ENCODE measurements around the gene C11orf86.

C11orf86 gene

GRCh38 chr11:67006029-67006884, 31.2 kb downstream of the C11orf86 start:
- no peak overlapping the region for H2AFZ ChIP-seq (ENCODE audit: low read depth, low read length)
- H3K9me3 ChIP-seq (ENCODE audit: control insufficient read depth, low read length): no peaks in the 10 kb centered on the region
- no peak overlapping the region for H3K23ac ChIP-seq (ENCODE audit: low read length in 2 of 2)
- no peak for DNase-seq
- H3K4me1 ChIP-seq (ENCODE audit: control insufficient read depth, insufficient read depth, low read depth, low read length): no peaks in the 10 kb centered on the region
- 95% methylated on average over 14 of the region's 14 CpGs for WGBS
- no peaks in the 10 kb centered on the region for H3K36me3 ChIP-seq (ENCODE audit: control insufficient read depth in 1 of 2, insufficient read depth in 2 of 2, low read depth in 1 of 2, low read length in 2 of 2)
- no peak overlapping the region for H3K9ac ChIP-seq (ENCODE audit: low read length)
- no peak overlapping the region for H2BK120ac ChIP-seq (ENCODE audit: low read depth, low read length)
- H3K27me3 ChIP-seq (ENCODE audit: control insufficient read depth in 1 of 2, insufficient read depth in 1 of 2, low read length in 2 of 2): peaks cover 0 to 7% of the 10 kb centered on the region in 2 experiments
- H2BK15ac ChIP-seq (ENCODE audit: low read depth, poor library complexity, severe bottlenecking): no peak overlapping the region
- H2AK5ac ChIP-seq (ENCODE audit: low read length, severe bottlenecking): no peak overlapping the region
- H3K4ac ChIP-seq (ENCODE audit: low read depth in 1 of 2, low read length in 2 of 2): no peak overlapping the region
- H4K8ac ChIP-seq (ENCODE audit: low read length): no peak overlapping the region
- peak overlapping the region in 1 of 2 experiments; percentile 25 for H3K18ac ChIP-seq (ENCODE audit: low read depth in 1 of 2, low read length in 2 of 2)
- no peak overlapping the region for H3K14ac ChIP-seq (ENCODE audit: low read length in 2 of 2)
- no peak overlapping the region for H3K4me2 ChIP-seq (ENCODE audit: low read length, poor library complexity, severe bottlenecking)
- H3K4me3 ChIP-seq (ENCODE audit: insufficient read depth in 1 of 2, low read depth in 1 of 2, low read length in 2 of 2): peak overlapping the region in 1 of 2 experiments; percentile 47
- no peak overlapping the region for H3K27ac ChIP-seq (ENCODE audit: low read length, poor library complexity, severe bottlenecking)
- no peaks in the 10 kb centered on the region for H3K79me1 ChIP-seq (replicated peaks; ENCODE audit: low read length, poor library complexity, severe bottlenecking)
- no peak overlapping the region for H2BK12ac ChIP-seq (ENCODE audit: low read length in 2 of 2)
- H2BK5ac ChIP-seq (ENCODE audit: low read depth, low read length, poor library complexity, severe bottlenecking): no peak overlapping the region
- no peak overlapping the region for H4K91ac ChIP-seq (ENCODE audit: low read length)

GRCh38 chr11:67007126-67007525, 32.0 kb downstream of the C11orf86 start:
- Histone ChIP-seq H3K9me3 (ENCODE audit: control insufficient read depth, low read length) (no peaks in the 10 kb centered on the region), H2AFZ (ENCODE audit: low read depth, low read length) (no peak overlapping the region), H3K4me3 (ENCODE audit: insufficient read depth in 1 of 2, low read depth in 1 of 2, low read length in 2 of 2) (no peak overlapping the region), H2AK5ac (ENCODE audit: low read length, severe bottlenecking) (no peak overlapping the region), H3K4ac (ENCODE audit: low read depth in 1 of 2, low read length in 2 of 2) (no peak overlapping the region), H3K79me1 (replicated peaks; ENCODE audit: low read length, poor library complexity, severe bottlenecking) (no peaks in the 10 kb centered on the region), H3K4me1 (ENCODE audit: control insufficient read depth, insufficient read depth, low read depth, low read length) (no peaks in the 10 kb centered on the region), H2BK15ac (ENCODE audit: low read depth, poor library complexity, severe bottlenecking) (no peak overlapping the region), H4K8ac (ENCODE audit: low read length) (no peak overlapping the region), H4K91ac (ENCODE audit: low read length) (no peak overlapping the region), H3K27me3 (ENCODE audit: control insufficient read depth in 1 of 2, insufficient read depth in 1 of 2, low read length in 2 of 2) (peaks cover 0 to 7% of the 10 kb centered on the region in 2 experiments), H3K27ac (ENCODE audit: low read length, poor library complexity, severe bottlenecking) (no peak overlapping the region), H2BK12ac (ENCODE audit: low read length in 2 of 2) (no peak overlapping the region), H3K18ac (ENCODE audit: low read depth in 1 of 2, low read length in 2 of 2) (no peak overlapping the region), H2BK5ac (ENCODE audit: low read depth, low read length, poor library complexity, severe bottlenecking) (no peak overlapping the region), H3K23ac (ENCODE audit: low read length in 2 of 2) (no peak overlapping the region), H3K4me2 (ENCODE audit: low read length, poor library complexity, severe bottlenecking) (no peak overlapping the region), H3K9ac (ENCODE audit: low read length) (no peak overlapping the region), H3K14ac (ENCODE audit: low read length in 2 of 2) (no peak overlapping the region), H3K36me3 (ENCODE audit: control insufficient read depth in 1 of 2, insufficient read depth in 2 of 2, low read depth in 1 of 2, low read length in 2 of 2) (no peaks in the 10 kb centered on the region), H2BK120ac (ENCODE audit: low read depth, low read length) (no peak overlapping the region)
- 90% methylated on average over 6 of the region's 7 CpGs for WGBS
- DNase-seq: no peak

GRCh38 chr11:67010296-67010905, 35.3 kb downstream of the C11orf86 start:
- Histone ChIP-seq H3K4ac (ENCODE audit: low read depth in 1 of 2, low read length in 2 of 2) (no peak overlapping the region), H2BK5ac (ENCODE audit: low read depth, low read length, poor library complexity, severe bottlenecking) (no peak overlapping the region), H3K36me3 (ENCODE audit: control insufficient read depth in 1 of 2, insufficient read depth in 2 of 2, low read depth in 1 of 2, low read length in 2 of 2) (peaks cover 0 to 3% of the 10 kb centered on the region in 2 experiments), H4K8ac (ENCODE audit: low read length) (no peak overlapping the region), H3K4me3 (ENCODE audit: insufficient read depth in 1 of 2, low read depth in 1 of 2, low read length in 2 of 2) (no peak overlapping the region), H3K27me3 (ENCODE audit: control insufficient read depth in 1 of 2, insufficient read depth in 1 of 2, low read length in 2 of 2) (peaks cover 0 to 17% of the 10 kb centered on the region in 2 experiments), H2AFZ (ENCODE audit: low read depth, low read length) (no peak overlapping the region), H2BK15ac (ENCODE audit: low read depth, poor library complexity, severe bottlenecking) (no peak overlapping the region), H3K4me1 (ENCODE audit: control insufficient read depth, insufficient read depth, low read depth, low read length) (no peaks in the 10 kb centered on the region), H2AK5ac (ENCODE audit: low read length, severe bottlenecking) (no peak overlapping the region), H3K79me1 (replicated peaks; ENCODE audit: low read length, poor library complexity, severe bottlenecking) (no peaks in the 10 kb centered on the region), H2BK12ac (ENCODE audit: low read length in 2 of 2) (no peak overlapping the region), H3K23ac (ENCODE audit: low read length in 2 of 2) (no peak overlapping the region), H2BK120ac (ENCODE audit: low read depth, low read length) (no peak overlapping the region), H3K14ac (ENCODE audit: low read length in 2 of 2) (no peak overlapping the region), H3K18ac (ENCODE audit: low read depth in 1 of 2, low read length in 2 of 2) (no peak overlapping the region), H3K9ac (ENCODE audit: low read length) (no peak overlapping the region), H3K4me2 (ENCODE audit: low read length, poor library complexity, severe bottlenecking) (no peak overlapping the region), H3K27ac (ENCODE audit: low read length, poor library complexity, severe bottlenecking) (no peak overlapping the region), H4K91ac (ENCODE audit: low read length) (no peak overlapping the region), H3K9me3 (ENCODE audit: control insufficient read depth, low read length) (no peaks in the 10 kb centered on the region)
- no peak for DNase-seq
- 85% methylated on average over 7 of the region's 7 CpGs for WGBS

- no peak overlapping the region for H2BK5ac ChIP-seq (ENCODE audit: low read depth, low read length, poor library complexity, severe bottlenecking)
- no peak overlapping the region for H3K27ac ChIP-seq (ENCODE audit: low read length, poor library complexity, severe bottlenecking)
- no peaks in the 10 kb centered on the region for H3K79me1 ChIP-seq (replicated peaks; ENCODE audit: low read length, poor library complexity, severe bottlenecking)
- H3K14ac ChIP-seq (ENCODE audit: low read length in 2 of 2): no peak overlapping the region
- no peak overlapping the region for H2AFZ ChIP-seq (ENCODE audit: low read depth, low read length)
- H2AK5ac ChIP-seq (ENCODE audit: low read length, severe bottlenecking): no peak overlapping the region
- H3K18ac ChIP-seq (ENCODE audit: low read depth in 1 of 2, low read length in 2 of 2): no peak overlapping the region
- H2BK12ac ChIP-seq (ENCODE audit: low read length in 2 of 2): no peak overlapping the region
- H3K23ac ChIP-seq (ENCODE audit: low read length in 2 of 2): no peak overlapping the region
- no peaks in the 10 kb centered on the region for H3K9me3 ChIP-seq (ENCODE audit: control insufficient read depth, low read length)
- no peak overlapping the region for H3K4ac ChIP-seq (ENCODE audit: low read depth in 1 of 2, low read length in 2 of 2)
- H4K8ac ChIP-seq (ENCODE audit: low read length): no peak overlapping the region
- peaks cover 0 to 26% of the 10 kb centered on the region in 2 experiments for H3K27me3 ChIP-seq (ENCODE audit: control insufficient read depth in 1 of 2, insufficient read depth in 1 of 2, low read length in 2 of 2)
- no peak for DNase-seq
- no peaks in the 10 kb centered on the region for H3K4me1 ChIP-seq (ENCODE audit: control insufficient read depth, insufficient read depth, low read depth, low read length)
- no peak overlapping the region for H3K9ac ChIP-seq (ENCODE audit: low read length)
- 94% methylated on average over 11 of the region's 11 CpGs for WGBS
- no peak overlapping the region for H3K4me2 ChIP-seq (ENCODE audit: low read length, poor library complexity, severe bottlenecking)
- no peak overlapping the region for H3K4me3 ChIP-seq (ENCODE audit: insufficient read depth in 1 of 2, low read depth in 1 of 2, low read length in 2 of 2)
- H2BK120ac ChIP-seq (ENCODE audit: low read depth, low read length): no peak overlapping the region
- H2BK15ac ChIP-seq (ENCODE audit: low read depth, poor library complexity, severe bottlenecking): no peak overlapping the region
- H4K91ac ChIP-seq (ENCODE audit: low read length): no peak overlapping the region
- H3K36me3 ChIP-seq (ENCODE audit: control insufficient read depth in 1 of 2, insufficient read depth in 2 of 2, low read depth in 1 of 2, low read length in 2 of 2): peaks cover 0 to 3% of the 10 kb centered on the region in 2 experiments
Observed at GRCh38 chr11:67013511-67014045, 38.5 kb downstream of the C11orf86 start.

Measured in mesenchymal stem cell (in vitro differentiated cells and primary cell).